ENCODE results near the gene CHRM5. TPM values are rescaled to one million over a fixed set of nuclear protein-coding genes. Genes with fewer than 3 reads are reported as not detected.

CHRM5 gene
- total RNA-seq, 1 experiment from 2014 or later, result not detected

DNA sequence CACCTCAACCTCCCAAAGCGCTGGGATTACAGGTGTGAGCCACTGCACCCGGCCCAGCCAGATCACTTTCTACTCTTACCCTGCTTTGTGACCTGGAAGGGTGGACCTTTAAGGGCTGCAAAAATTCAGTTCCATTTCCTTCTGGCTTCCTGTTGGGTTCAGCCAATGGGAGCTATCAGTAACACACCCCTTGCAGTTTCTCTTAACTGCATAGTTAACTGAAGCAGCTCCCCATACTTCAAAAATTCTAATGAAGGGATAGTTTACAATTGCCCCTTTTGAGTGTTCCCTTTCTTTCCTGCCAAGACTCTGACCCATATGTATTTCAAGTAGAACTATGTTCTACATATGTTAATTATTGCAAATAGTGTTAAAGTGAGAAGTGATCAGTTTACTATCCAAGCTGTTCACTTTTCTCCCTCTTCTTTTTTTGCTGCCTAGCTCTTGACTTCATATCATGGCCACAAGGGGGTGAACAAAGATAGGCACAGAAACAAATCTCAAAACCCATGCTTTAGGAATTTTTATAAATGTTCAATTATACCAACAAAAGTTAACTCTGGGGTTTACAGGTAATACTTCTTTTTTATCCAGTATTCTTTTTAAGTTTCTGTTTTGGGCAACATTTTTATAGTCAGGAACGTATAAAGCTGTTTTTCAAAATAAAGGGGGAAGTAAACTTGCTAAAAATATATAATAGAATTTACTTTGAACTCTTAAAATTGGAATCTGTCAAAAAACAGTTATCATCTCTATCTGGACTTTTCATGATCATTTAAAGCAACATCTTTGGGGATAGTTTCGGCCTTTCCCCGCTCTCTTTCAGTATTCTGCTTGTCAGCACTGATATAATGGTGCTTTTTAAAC, 141.7 kb downstream of the CHRM5 start:
- Histone ChIP-seq H3K27me3 (replicated peaks; ENCODE audit: control insufficient read depth, insufficient read depth, low read length) (no peaks in the 10 kb centered on the region), H3K4me1 (no peaks in the 10 kb centered on the region), H3K9me3 (no peaks in the 10 kb centered on the region), H3K36me3 (ENCODE audit: control insufficient read depth, insufficient read depth, low read length) (no peaks in the 10 kb centered on the region), H3K4me3 (ENCODE audit: low read depth, low read length) (no peak overlapping the region)
- Mint-ChIP-seq H3K4me3 (ENCODE audit: unreplicated experiment) (no peak overlapping the region), H3K36me3 (ENCODE audit: insufficient read depth, unreplicated experiment) (no peaks in the 10 kb centered on the region), H3K27me3 (ENCODE audit: insufficient read depth, unreplicated experiment) (no peaks in the 10 kb centered on the region), H3K27ac (ENCODE audit: unreplicated experiment) (no peak overlapping the region), H3K4me1 (ENCODE audit: low read depth, unreplicated experiment) (no peaks in the 10 kb centered on the region), H3K9me3 (ENCODE audit: unreplicated experiment) (no peaks in the 10 kb centered on the region)
- DNase-seq, result peak in 1 of 2 experiments; percentile 34
- BruUV-seq (replicated peaks), result no TSS peak
- ChIA-PET POLR2A (interaction anchor here (0.6 to 1.3 kb wide), 4 partner anchors 8 to 154 kb away, joined by 4 to 7 read pairs (median 5); partner anchors contain the start of genes EMC7, KATNBL1 and PGBD4), CTCF (interaction anchor here (0.5 to 2.0 kb wide), 10 partner anchors 8 to 477 kb away, joined by 3 to 37 read pairs (median 3); partner anchors contain the start of genes EMC7, KATNBL1 and PGBD4)
- TF ChIP-seq, protein P1, sequence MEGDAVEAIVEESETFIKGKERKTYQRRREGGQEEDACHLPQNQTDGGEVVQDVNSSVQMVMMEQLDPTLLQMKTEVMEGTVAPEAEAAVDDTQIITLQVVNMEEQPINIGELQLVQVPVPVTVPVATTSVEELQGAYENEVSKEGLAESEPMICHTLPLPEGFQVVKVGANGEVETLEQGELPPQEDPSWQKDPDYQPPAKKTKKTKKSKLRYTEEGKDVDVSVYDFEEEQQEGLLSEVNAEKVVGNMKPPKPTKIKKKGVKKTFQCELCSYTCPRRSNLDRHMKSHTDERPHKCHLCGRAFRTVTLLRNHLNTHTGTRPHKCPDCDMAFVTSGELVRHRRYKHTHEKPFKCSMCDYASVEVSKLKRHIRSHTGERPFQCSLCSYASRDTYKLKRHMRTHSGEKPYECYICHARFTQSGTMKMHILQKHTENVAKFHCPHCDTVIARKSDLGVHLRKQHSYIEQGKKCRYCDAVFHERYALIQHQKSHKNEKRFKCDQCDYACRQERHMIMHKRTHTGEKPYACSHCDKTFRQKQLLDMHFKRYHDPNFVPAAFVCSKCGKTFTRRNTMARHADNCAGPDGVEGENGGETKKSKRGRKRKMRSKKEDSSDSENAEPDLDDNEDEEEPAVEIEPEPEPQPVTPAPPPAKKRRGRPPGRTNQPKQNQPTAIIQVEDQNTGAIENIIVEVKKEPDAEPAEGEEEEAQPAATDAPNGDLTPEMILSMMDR (IDR thresholded peaks at IDR 0.05; ENCODE audit: insufficient read depth in 1 of 2, low read depth in 1 of 2, low read length in 1 of 2, severe bottlenecking in 1 of 2, unreplicated experiment in 1 of 2), result peak; percentile 40 to 73
- intact Hi-C loops (cut with micrococcal nuclease; ENCODE audit: unreplicated experiment), result loop anchor here (1.0 kb wide), 2 partner anchors 48 to 100 kb away; partner anchors contain the start of gene KATNBL1

- Histone ChIP-seq H3K9me3 (no peaks in the 10 kb centered on the region), H3K27me3 (replicated peaks; ENCODE audit: control insufficient read depth, insufficient read depth, low read length) (no peaks in the 10 kb centered on the region), H3K36me3 (ENCODE audit: control insufficient read depth, insufficient read depth, low read length) (no peaks in the 10 kb centered on the region), H3K4me3 (ENCODE audit: low read depth, low read length) (no peak overlapping the region), H3K4me1 (no peaks in the 10 kb centered on the region)
- BruUV-seq (replicated peaks), result no TSS peak
- H3K27me3 Mint-ChIP-seq (ENCODE audit: insufficient read depth, unreplicated experiment), result no peaks in the 10 kb centered on the region
- CTCF ChIA-PET, result interaction anchor here (0.6 to 1.0 kb wide), 2 partner anchors 55 to 256 kb away, joined by 3 read pairs; partner anchors contain the start of gene LPCAT4
- POLR2A ChIA-PET, result no interaction called here
- H3K4me1 Mint-ChIP-seq (ENCODE audit: low read depth, unreplicated experiment), result no peaks in the 10 kb centered on the region
- intact Hi-C loops (cut with micrococcal nuclease; ENCODE audit: unreplicated experiment), result no loop called here
- DNase-seq, result no peak
- no peak overlapping the region for H3K4me3 Mint-ChIP-seq (ENCODE audit: unreplicated experiment)
- no peak overlapping the region for H3K27ac Mint-ChIP-seq (ENCODE audit: unreplicated experiment)
- TF ChIP-seq, protein P1 (IDR thresholded peaks at IDR 0.05; ENCODE audit: insufficient read depth in 1 of 2, low read depth in 1 of 2, low read length in 1 of 2, severe bottlenecking in 1 of 2, unreplicated experiment in 1 of 2), result no peak
- H3K36me3 Mint-ChIP-seq (ENCODE audit: insufficient read depth, unreplicated experiment), result no peaks in the 10 kb centered on the region
- H3K9me3 Mint-ChIP-seq (ENCODE audit: unreplicated experiment), result no peaks in the 10 kb centered on the region
These were observed 143.2 kb downstream of the CHRM5 start for GRCh38 chr15:34111488-34111887.

GRCh38 chr15:34114215-34114614, 145.9 kb downstream of the CHRM5 start:
- Histone ChIP-seq H3K4me3 (ENCODE audit: low read depth, low read length) (no peak overlapping the region), H3K27me3 (replicated peaks; ENCODE audit: control insufficient read depth, insufficient read depth, low read length) (no peaks in the 10 kb centered on the region), H3K9me3 (no peaks in the 10 kb centered on the region), H3K4me1 (no peaks in the 10 kb centered on the region), H3K36me3 (ENCODE audit: control insufficient read depth, insufficient read depth, low read length) (no peaks in the 10 kb centered on the region)
- intact Hi-C loops (cut with micrococcal nuclease; ENCODE audit: unreplicated experiment), result no loop called here
- BruUV-seq (replicated peaks), result no TSS peak
- no peaks in the 10 kb centered on the region for H3K27me3 Mint-ChIP-seq (ENCODE audit: insufficient read depth, unreplicated experiment)
- no peak overlapping the region for H3K4me3 Mint-ChIP-seq (ENCODE audit: unreplicated experiment)
- no peaks in the 10 kb centered on the region for H3K9me3 Mint-ChIP-seq (ENCODE audit: unreplicated experiment)
- no peaks in the 10 kb centered on the region for H3K4me1 Mint-ChIP-seq (ENCODE audit: low read depth, unreplicated experiment)
- H3K36me3 Mint-ChIP-seq (ENCODE audit: insufficient read depth, unreplicated experiment), result no peaks in the 10 kb centered on the region
- CTCF ChIA-PET, result no interaction called here
- DNase-seq, result no peak
- POLR2A ChIA-PET, result no interaction called here
- no peak overlapping the region for H3K27ac Mint-ChIP-seq (ENCODE audit: unreplicated experiment)
- TF ChIP-seq, protein P1 (IDR thresholded peaks at IDR 0.05; ENCODE audit: insufficient read depth in 1 of 2, low read depth in 1 of 2, low read length in 1 of 2, severe bottlenecking in 1 of 2, unreplicated experiment in 1 of 2), result no peak
